ENCODE measurements around the gene HOXB2.
"Not testable (repeated sequence)": the region's sequence is repeated elsewhere in the genome, so short reads cannot be mapped to it uniquely, and the experiment has no call there.

Gene HOXB2

DNA sequence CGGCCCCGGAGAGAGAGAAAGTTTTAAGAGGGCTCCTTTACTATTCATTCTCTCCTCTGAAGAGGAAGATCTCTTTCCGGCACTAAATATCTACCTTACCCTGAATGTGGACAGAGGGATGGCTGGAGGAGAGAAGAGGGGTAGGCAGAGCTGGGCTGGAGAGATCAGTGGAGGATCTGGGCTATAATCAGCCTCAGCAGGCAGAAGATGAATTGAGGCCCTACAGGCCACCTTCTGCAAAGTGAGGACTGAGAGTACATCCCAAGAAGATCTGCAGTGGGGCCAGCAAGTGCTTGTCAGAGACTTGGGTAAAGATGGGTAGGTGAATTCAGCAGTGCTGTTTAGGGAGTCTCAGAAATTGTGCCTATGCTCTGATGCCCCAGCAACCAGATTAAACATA, 7.6 kb downstream of the HOXB2 start:
- DNase-seq: no peak

DNA sequence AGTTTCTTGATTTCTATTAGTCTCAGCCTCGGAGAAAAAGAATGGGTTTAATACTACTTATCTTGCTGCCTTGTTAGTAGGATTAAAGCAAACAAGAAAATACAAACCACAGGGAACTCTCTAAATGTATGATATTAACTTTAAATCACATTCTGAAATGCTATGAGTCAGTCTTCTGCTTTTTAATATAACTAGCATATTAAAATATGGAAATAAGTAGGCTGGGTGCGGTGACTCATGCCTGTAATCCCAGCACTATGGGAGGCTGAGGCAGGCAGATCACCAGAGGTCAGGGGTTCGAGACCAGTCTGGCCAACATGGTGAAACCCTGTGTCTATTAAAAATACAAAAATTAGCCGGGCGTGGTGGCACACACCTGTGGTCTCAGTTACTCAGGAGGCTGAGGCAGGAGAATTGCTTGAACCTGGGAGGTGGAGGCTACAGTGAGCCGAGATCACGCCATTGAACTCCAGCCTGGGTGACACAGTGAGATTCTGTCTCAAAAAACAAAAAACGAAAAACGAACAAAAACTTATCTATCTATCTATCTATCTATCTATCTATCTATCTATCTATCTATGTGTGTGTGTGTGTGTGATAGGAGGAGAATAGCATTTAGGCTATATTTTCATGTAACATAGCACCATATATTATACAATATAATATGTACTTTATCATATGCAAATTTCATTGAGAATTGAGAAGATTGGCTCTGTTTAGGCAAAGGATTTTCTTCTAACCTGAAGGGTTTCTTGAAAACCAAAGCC, 8.9 kb downstream of the HOXB2 start:
- DNase-seq: not testable (repeated sequence)

DNA sequence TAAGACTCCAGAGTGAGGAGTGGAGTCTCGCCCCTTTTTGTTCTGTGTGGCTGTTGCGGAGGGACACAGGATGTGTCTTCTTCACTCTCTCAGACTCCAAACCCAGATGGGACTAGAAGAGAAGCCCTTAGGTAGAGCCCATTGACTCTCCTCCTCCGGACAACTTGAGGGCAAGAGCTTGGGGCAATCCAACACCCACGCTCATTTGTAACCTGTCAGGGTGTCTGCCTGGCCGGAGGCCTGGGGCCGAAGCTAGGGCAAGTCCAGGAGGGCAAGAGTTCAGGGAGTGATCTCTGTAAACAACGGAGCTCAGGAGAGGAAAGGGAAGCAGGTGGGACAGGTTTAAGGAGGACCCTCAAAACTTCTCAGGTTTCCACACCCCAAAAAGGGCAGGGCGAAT, 12.6 kb downstream of the HOXB2 start:
- DNase-seq: peak; percentile 50

DNA sequence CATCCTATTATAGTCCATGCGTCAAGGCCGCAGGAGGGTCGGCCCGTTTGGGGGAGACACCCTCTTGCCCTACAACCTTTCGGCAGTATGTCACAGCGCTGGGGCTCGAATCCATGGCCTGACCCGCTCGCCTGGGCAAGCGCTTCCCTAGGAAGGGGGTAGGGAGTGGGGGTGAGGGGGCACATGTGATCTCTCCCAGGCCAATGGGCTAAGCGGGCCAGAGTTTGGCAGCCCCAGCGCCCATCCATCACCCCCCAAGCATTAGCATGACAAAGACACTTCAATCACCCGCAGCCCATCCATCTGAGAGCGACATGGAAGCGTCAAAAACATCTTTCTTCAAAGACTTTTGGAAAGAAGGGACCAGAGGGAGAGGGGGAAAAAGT, 14.0 kb downstream of the HOXB2 start, which contains the start of gene HOXB1:
HOXB1 (minus strand) TSS at position 125 of the 386 bp plus-strand sequence; CDS start at position 18, 107 bp downstream.
- peak; percentile 49 for DNase-seq

- DNase-seq: peak; percentile 52
Observed at GRCh38 chr17:48530208-48530886, 14.6 kb downstream of the HOXB2 start.

DNA sequence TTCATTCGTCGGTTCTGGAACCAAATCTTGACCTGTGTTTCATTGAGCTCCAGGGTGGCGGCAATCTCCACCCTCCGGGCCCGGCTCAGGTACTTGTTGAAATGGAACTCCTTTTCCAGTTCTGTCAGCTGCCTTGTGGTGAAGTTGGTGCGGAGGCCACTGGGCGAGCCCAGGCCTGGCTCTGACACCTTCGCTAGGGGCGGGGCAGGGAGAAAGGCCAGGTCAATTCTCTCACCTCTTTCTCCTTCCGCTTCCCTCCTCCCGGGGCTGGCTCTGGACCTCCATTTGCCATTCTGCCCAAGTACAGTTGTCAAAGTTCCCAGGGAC, 15.3 kb downstream of the HOXB2 start:
- peak; percentile 28 for DNase-seq

GRCh38 chr17:48528936-48529682, 15.8 kb downstream of the HOXB2 start:
- peak; percentile 39 for DNase-seq

GRCh38 chr17:48528153-48528935, 16.6 kb downstream of the HOXB2 start:
- peak; percentile 44 for DNase-seq

GRCh38 chr17:48527547-48527932, 17.4 kb downstream of the HOXB2 start:
- DNase-seq: peak; percentile 31

DNA sequence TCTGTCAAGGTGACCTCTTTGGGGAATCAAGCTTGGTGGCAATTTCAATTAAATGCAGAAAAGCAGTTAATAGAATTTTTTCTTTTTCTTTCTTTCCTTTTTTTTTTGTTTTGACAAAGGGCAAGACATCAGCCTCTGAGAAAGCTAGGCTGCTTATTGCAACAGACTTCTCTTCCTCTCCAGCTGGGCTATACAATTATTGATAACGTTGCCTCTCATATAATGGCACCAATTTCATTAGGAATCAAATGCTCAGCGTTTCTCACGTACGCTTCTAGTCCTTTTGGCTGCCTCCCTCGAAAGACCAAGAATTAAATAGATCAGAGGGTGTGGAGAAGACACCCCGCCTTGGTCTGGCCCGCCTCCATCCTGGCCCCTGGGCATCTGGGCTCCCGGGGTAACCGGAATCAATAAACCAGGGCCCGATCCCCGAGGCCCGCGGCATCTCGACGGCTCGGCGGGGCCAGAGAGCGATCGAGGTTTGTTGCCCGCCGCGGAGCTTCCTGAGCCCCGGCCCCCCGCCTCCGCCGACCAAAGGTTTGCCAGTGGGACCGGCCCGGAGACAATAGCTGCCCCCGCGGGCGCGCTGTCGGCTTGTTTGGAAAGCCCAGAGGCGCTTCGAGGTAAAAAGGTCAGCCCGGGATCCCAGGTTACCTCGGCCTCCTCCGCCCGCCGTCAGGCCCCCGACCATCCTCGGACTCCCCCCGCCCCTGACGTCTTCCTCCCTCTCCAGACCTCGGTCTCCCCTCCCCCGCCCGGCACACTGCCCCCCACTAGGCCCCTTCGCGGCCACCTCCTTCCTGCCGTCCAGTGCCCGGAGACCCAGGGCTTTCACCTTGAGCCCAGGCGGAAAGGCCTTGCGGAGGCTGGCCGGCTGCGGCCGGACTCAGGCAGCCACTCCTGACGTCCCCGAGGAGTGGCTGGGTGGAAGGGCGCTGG, 18.0 kb downstream of the HOXB2 start:
- DNase-seq: peak; percentile 60

GRCh38 chr17:48523010-48523409, 21.9 kb downstream of the HOXB2 start:
- peak; percentile 38 for DNase-seq

DNA sequence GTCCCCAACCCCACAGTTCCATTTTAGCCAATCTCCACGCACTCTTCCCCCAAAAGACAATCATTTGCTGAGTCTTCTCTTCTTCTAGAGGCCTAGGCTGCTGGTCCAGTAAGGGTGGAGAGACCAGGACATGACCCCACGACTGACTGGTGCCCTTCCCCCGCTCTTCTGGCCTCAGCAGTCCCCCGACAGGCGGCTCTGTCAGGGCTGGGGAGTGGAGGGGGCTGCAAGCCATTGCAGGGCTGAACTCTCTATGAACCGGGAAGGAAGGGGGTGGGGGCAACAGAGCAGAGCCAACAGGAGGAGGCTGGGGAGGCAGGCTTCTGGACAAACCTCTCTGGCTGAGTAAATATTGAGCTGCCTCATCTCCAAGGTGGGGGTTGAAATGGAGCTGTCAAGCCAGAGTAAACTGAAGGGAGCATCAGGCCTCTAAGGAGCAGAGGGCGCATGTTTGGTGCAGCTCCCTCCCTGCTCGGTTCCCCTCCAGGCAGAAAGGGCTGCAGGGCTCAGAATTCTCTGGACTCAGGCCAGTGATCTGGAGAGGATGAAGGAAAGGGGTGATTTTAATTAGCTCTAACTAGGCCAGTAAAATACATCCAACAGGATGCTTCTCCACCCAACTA, 22.8 kb downstream of the HOXB2 start:
- DNase-seq: peak; percentile 28

- no peak for DNase-seq
Observed at GRCh38 chr17:48520631-48521079, 24.3 kb downstream of the HOXB2 start.

DNA sequence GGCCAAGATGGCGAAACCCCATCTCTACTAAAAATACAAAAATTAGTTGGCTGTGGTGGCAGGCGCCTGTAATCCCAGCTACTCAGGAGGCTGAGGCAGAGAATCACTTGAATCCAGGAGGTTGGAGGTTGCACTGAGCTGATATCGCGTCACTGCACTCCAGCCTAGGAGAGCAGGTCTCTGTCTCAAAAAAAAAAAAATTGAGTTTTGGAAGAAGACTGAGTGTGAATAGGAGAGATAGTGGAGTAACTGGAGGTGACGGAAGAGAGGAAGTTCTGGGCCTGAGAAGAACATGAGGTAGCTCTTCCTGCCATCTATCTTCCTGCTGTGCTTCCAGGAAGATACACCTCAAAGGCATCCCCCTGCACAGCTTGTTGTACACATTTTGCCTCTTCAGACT, 25.5 kb downstream of the HOXB2 start:
- no peak for DNase-seq

GRCh38 chr17:48517478-48517877, 27.4 kb downstream of the HOXB2 start:
- no peak for DNase-seq

- DNase-seq: no peak
Observed at GRCh38 chr17:48515925-48516900, 28.7 kb downstream of the HOXB2 start.

GRCh38 chr17:48514477-48514876, 30.4 kb downstream of the HOXB2 start:
- DNase-seq: no peak

GRCh38 chr17:48513666-48514455, 31.0 kb downstream of the HOXB2 start:
- DNase-seq: no peak

DNA sequence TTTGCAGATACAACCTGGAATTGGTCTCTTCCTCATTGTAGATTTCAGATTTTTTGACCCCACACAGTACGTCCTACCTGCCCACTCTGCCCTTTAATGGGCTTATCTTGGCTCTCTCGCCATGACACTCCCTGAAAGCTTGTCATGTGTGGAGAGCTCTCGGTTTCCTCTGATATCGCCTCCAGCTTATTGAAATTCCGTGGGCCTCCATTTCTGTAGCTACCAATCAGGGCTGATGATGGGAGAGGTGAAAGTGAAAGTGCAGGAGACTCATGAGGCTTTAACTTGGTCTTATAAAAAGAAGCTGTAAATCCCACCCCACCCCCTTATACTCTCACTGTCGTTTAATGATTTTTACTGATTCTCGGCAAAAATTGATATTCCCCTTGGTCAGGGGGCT, 31.8 kb downstream of the HOXB2 start:
- DNase-seq: no peak

Measured in activated effector memory CD4-positive, alpha-beta T cell treated with anti-CD3 and anti-CD28 coated beads, Interleukin-2, amount 50 U/mL, for 16 hours (primary cell).